HG03103 (cell line): ENCODE data around the gene CC2D2B.

ENCODE experiments used
- ATAC-seq: cut with Tn5 transposase; IDR thresholded peaks from one replicate; pipeline ENCODE4 v1.9.1; 2021; ENCODE audit warnings: low read depth; ENCODE audit not compliant: unreplicated experiment

The CC2D2B gene

DNA sequence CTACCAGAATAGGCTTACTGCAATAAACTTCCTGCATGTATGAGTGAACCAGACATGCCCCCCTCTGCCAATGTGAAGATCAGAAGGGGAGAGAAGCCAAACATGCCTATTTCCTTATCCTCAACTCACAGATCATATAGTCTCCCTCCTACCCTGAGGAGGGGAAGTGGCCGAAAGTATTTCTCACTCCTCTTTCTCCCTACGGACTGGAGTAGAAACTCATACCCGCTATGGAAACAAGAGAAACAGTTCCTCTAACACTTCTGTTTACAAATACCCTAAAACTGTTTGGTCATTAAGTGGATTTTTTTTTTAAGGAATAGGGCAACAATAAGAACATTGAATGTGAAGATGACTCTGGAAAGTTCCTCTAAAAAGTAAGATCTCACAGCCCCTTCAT is 167.0 kb downstream of the CC2D2B start:
- no peak for ATAC-seq

DNA sequence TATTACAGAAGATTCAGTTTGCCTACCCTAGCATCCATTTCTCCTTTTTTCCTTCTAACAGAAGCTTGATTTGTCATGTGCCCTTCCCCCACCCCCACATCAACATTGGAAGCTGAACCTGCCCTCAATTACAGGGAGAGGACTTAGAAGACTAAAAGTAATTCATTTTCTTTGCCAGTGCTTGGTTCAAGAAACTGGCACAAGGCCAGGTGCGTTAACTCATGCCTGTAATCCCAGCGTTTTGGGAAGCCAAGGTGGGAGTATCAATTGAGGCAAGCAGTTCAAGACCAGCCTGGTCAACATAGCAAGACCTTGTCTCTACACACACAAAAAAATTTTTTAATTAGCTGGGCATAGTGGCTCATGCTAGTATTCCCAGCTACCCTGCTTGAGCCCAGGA is 168.2 kb downstream of the CC2D2B start:
- ATAC-seq: no peak

DNA sequence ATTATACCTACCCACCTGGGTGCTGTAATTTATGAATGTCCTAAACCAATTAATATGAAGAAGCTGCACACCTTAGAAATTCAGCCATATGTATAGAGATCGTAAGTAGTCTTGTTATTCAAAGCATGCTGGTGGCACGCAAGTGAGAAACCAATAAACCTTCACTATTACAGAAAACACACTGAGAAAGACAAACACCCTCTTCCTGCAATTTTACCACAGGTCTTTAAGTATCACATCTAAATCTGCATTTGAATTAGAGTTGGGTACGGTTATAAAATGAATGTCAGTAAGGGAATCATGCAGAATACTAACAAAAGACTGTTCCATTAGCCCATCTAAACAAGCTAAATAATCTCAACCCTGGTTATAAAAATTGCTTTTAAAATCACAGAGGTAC is 169.4 kb downstream of the CC2D2B start:
- ATAC-seq: no peak

DNA sequence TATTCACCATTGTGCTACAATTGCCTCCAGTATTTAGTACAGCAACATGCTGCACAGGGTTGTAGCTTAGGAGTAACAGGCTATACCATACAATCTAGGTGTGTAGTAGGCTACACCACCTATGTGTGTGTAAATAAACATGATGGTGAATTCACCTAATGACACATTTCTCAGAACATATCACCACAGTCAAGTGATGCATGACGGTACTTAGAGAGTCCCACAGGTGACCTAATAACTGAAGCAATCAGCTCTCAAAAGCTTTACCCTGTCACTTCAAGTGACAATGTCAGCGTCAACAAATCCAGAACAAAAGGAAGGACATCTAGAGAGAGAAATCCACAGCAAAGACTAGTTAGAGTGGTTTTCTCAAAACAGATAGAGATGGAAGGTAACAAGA is 174.4 kb downstream of the CC2D2B start:
- no peak for ATAC-seq
